CD4-positive, alpha-beta T cell treated with Interleukin-15 for 4 hours (primary cell): ENCODE data around the gene SCRN2.

Source experiments
- DNase-seq: peaks from one replicate; pipeline ENCODE4 v3.0.0-alpha.2; 2020; ENCODE audit warnings: low spot score

The SCRN2 gene

GRCh38 chr17:47872019-47872650 lies 31.1 kb upstream of the SCRN2 start:
- no peak for DNase-seq

- DNase-seq, result no peak
Observed at GRCh38 chr17:47871048-47871447, 30.0 kb upstream of the SCRN2 start.

GRCh38 chr17:47870056-47870455 lies 29.0 kb upstream of the SCRN2 start:
- DNase-seq, result no peak

GRCh38 chr17:47869114-47869513 lies 28.0 kb upstream of the SCRN2 start:
- DNase-seq, result no peak

GRCh38 chr17:47867813-47868533 lies 26.9 kb upstream of the SCRN2 start:
- no peak for DNase-seq

- DNase-seq, result no peak
Observed at GRCh38 chr17:47866941-47867340, 25.9 kb upstream of the SCRN2 start.

DNA sequence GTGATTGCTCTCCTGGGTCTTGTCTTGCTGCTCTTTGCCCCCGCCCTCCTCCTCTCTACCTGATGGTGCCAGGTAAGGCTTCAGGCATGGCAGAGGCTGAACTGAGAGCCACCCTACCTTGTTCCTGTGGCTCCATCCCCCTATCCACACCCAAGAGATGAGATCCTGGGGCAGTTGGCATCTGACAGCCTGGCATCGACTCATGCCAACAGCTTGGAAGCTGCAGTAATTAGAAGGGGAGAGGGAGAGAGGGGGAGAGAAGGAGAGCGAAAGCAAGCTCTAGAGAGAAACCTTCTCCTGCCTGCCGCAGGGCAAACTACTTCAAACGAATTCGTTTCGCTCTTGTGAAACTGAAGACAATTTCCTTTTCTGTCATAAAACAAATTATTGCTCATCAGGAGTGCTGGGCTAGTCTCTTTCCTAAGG lies 23.7 kb upstream of the SCRN2 start:
- no peak for DNase-seq

DNA sequence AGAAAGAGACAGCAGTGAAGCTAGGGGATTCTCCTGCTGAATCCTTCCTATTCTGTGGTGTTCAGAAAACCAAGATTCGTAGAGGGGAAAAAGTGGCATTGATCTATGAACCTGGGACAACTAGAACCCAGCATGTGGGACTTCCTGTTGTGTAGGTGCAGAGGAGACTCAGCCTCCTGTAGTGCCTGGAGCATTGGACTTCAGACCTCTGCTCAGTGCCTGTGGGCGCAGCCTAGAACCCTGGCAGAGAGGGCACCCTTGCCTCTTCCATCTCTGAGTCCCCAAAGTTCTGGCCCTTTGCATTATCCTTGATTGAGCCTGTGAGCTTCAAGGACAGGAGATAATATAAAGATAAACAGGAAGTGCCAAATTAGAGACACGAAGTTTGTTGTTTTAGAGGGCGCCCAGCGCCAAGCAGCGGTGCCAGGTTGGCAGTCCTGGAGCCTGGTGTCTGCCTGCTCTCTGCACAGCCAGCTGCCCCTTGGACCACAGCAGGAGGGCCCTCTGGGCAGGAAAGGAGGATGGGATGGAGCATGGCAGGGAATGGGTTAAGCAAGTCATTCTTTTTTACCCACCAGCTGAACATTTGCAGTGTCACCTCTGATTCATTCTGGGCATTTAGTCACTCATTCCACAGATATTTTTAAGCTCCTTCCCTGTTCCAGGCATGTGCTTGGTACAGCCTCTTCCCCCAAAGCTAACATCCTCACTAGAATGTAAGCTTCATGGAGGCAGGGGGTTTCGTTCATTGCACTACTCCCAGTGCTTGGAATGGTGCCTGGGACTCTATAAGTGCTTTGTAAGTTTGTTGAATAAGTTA lies 21.8 kb upstream of the SCRN2 start:
- no peak for DNase-seq

DNA sequence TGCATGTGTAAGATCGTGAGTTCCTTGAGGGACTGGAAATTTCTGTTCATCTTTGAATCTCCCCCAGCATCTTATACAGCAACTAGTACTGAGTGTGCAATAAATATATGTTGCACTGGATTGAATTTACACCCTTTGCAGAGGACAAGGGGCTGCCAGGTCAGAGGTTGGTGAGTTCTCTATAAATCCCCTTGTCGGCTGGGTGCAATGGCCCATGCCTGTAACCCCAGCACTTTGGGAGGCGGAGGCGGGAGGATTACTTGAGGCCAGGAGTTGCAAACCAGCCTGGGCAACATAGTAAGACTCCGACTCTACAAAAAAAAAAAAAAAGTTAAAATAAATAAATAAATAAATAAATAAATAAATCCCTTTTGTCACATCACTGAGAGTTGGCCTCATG lies 19.3 kb upstream of the SCRN2 start:
- no peak for DNase-seq

GRCh38 chr17:47857551-47858455 lies 16.7 kb upstream of the SCRN2 start:
- no peak for DNase-seq

- DNase-seq, result no peak
Observed at GRCh38 chr17:47856830-47857229, 15.8 kb upstream of the SCRN2 start.

DNA sequence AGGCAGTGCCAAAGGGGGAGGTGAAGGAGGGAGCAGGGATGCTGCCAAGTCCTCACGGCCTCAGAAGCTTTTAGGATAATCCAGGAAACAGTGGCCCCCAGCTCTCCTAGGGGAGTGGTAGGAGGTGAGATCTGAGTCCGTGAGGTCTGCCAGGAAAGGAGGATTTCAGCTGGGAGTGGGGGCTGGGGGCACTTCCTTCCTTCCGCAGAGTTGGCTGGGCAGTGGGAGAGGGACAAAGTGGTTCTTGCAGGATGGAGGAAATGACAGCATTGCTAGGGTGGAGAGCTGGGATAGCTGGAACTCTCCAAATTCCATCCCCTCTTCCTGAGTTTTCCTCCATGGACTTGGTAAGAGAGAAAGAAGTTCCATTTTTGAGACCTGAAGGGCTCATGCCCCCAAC lies 14.7 kb upstream of the SCRN2 start:
- no peak for DNase-seq

DNA sequence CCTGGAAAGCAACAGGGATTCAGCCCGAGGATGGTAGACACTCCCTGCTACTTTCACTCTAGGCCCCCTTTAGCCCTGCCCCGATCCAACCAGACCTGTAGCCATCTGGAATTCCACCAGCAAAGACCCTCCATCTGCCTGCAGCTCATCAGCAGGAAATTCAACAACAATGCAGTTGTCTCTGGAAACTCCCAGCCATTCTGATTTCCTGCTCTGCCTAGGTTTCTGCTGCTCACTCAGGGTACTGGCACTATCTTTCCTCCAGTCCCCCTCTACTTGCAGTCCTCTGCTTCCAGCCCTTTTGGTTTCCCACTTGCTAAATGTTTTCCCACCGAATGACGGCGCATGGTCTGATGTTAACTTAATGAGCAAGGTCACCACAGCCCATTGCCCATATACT lies 12.5 kb upstream of the SCRN2 start:
- no peak for DNase-seq

- no peak for DNase-seq
Observed at GRCh38 chr17:47852113-47852949, 11.3 kb upstream of the SCRN2 start.

DNA sequence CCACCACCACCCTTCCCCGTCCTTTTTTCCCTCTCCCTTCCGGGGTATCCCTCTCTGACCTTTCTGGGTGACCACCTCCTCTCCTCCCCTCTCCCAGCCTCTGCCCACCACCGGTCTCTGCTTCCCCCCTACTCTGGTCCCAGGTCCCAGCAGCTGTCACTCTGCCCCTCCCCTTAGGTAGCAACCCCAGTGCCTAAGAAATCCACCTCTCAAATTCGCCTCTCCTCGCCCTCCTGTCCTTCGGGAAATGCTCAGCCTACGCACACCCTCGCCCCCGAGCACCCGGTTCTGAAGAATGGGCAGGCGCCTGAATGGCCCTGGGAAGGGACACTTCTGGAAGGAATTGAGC lies 10.7 kb upstream of the SCRN2 start:
- no peak for DNase-seq

GRCh38 chr17:47850692-47851573 lies 9.9 kb upstream of the SCRN2 start, which contains the start of gene SP6:
TSS of gene SP6 (minus strand) at chr17:47851163. CDS start at chr17:47848429, 2,734 bp downstream.
- peak; percentile 66 for DNase-seq

- DNase-seq, result no peak
Observed at GRCh38 chr17:47850373-47850691, 9.3 kb upstream of the SCRN2 start.

DNA sequence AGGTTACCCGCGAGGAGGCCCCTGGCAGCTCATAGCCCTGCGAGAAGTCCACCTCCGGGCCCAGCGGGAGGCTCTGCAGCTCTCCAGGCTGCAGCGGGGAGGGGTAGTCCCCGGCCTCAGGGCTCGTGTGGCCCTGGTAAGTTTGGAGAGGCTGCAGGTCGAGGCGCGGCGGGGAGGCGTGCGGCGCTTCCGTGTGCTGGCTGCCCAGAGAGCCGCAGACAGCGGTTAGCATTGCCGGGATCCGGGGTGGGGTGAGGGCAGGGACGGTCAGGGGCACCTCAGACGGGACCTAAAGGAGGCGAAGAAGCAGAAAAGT lies 7.1 kb upstream of the SCRN2 start:
- DNase-seq, result no peak

GRCh38 chr17:47847341-47848197 lies 6.5 kb upstream of the SCRN2 start:
- DNase-seq, result no peak
